ENCODE results near the gene MSLN.
"Not testable (repeated sequence)": the region's sequence is repeated elsewhere in the genome, so short reads cannot be mapped to it uniquely, and the experiment has no call there.

DNA sequence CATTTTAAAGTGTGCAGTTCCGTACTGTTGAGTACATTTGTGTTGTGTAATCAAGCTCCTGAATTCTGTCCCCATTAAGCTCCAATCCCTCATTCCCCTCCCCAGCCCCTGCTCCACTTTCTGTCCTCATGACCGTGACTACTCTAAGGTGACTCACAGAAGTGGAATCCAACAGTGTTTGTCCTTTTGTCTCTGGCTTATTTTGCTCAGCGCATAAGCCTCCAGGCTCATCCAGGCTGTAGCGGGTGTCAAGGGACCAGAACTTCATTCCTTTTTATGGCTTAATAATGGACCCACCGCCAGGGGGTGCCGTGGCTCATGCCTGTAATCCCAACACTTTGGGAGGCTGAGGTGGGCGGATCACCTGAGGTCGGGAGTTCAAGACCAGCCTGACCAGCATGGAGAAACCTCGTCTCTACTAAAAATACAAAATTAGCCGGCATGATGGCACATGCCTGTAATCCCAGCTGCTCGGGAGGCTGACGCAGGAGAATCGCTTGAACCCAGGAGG lies 47.7 kb upstream of the MSLN start:
- TF ChIP-seq, protein P1, sequence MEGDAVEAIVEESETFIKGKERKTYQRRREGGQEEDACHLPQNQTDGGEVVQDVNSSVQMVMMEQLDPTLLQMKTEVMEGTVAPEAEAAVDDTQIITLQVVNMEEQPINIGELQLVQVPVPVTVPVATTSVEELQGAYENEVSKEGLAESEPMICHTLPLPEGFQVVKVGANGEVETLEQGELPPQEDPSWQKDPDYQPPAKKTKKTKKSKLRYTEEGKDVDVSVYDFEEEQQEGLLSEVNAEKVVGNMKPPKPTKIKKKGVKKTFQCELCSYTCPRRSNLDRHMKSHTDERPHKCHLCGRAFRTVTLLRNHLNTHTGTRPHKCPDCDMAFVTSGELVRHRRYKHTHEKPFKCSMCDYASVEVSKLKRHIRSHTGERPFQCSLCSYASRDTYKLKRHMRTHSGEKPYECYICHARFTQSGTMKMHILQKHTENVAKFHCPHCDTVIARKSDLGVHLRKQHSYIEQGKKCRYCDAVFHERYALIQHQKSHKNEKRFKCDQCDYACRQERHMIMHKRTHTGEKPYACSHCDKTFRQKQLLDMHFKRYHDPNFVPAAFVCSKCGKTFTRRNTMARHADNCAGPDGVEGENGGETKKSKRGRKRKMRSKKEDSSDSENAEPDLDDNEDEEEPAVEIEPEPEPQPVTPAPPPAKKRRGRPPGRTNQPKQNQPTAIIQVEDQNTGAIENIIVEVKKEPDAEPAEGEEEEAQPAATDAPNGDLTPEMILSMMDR (CRISPR knock-in tag; IDR thresholded peaks at IDR 0.05) = peak; percentile 81
- not testable (repeated sequence) for TF ChIP-seq MAZ (IDR thresholded peaks at IDR 0.05; ENCODE audit: borderline replicate concordance, low read depth, low read length); MAZ (CRISPR knock-in tag; IDR thresholded peaks at IDR 0.05; ENCODE audit: low read depth); DNMT3B (CRISPR knock-in tag; conservative IDR thresholded peaks at IDR 0.05); ZZZ3 (CRISPR knock-in tag; IDR thresholded peaks at IDR 0.05; ENCODE audit: borderline replicate concordance); NKX3-1 (CRISPR knock-in tag; IDR thresholded peaks at IDR 0.05); ZIK1 (CRISPR knock-in tag; IDR thresholded peaks at IDR 0.05; ENCODE audit: borderline replicate concordance, low read depth); TAF1 (CRISPR knock-in tag; IDR thresholded peaks at IDR 0.05)
- TF ChIP-seq, protein P2, sequence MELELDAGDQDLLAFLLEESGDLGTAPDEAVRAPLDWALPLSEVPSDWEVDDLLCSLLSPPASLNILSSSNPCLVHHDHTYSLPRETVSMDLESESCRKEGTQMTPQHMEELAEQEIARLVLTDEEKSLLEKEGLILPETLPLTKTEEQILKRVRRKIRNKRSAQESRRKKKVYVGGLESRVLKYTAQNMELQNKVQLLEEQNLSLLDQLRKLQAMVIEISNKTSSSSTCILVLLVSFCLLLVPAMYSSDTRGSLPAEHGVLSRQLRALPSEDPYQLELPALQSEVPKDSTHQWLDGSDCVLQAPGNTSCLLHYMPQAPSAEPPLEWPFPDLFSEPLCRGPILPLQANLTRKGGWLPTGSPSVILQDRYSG (CRISPR knock-in tag; IDR thresholded peaks at IDR 0.05) = not testable (repeated sequence)
- TF ChIP-seq, protein P3, sequence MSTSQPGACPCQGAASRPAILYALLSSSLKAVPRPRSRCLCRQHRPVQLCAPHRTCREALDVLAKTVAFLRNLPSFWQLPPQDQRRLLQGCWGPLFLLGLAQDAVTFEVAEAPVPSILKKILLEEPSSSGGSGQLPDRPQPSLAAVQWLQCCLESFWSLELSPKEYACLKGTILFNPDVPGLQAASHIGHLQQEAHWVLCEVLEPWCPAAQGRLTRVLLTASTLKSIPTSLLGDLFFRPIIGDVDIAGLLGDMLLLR (CRISPR knock-in tag; IDR thresholded peaks at IDR 0.05) = not testable (repeated sequence)
- TF ChIP-seq, protein P4, sequence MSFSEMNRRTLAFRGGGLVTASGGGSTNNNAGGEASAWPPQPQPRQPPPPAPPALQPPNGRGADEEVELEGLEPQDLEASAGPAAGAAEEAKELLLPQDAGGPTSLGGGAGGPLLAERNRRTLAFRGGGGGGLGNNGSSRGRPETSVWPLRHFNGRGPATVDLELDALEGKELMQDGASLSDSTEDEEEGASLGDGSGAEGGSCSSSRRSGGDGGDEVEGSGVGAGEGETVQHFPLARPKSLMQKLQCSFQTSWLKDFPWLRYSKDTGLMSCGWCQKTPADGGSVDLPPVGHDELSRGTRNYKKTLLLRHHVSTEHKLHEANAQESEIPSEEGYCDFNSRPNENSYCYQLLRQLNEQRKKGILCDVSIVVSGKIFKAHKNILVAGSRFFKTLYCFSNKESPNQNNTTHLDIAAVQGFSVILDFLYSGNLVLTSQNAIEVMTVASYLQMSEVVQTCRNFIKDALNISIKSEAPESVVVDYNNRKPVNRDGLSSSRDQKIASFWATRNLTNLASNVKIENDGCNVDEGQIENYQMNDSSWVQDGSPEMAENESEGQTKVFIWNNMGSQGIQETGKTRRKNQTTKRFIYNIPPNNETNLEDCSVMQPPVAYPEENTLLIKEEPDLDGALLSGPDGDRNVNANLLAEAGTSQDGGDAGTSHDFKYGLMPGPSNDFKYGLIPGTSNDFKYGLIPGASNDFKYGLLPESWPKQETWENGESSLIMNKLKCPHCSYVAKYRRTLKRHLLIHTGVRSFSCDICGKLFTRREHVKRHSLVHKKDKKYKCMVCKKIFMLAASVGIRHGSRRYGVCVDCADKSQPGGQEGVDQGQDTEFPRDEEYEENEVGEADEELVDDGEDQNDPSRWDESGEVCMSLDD (CRISPR knock-in tag; IDR thresholded peaks at IDR 0.05; ENCODE audit: borderline replicate concordance) = not testable (repeated sequence)
- peak; percentile 73; the same call in 1 of the 2 replicates for TF ChIP-seq KDM1A (CRISPR knock-in tag; IDR thresholded peaks at IDR 0.05)
- 0 out of 4 replicates have a peak, but pooled peaks of 1 of the 2 experiments have one; percentile 21 for TF ChIP-seq EP300 (IDR thresholded peaks at IDR 0.05; ENCODE audit: low read depth in 2 of 2, low read length in 2 of 2)
- peak; percentile 31; the same call in 1 of the 2 replicates for TF ChIP-seq EP300 (CRISPR knock-in tag; IDR thresholded peaks at IDR 0.05; ENCODE audit: borderline replicate concordance)
- TF ChIP-seq, protein P5, sequence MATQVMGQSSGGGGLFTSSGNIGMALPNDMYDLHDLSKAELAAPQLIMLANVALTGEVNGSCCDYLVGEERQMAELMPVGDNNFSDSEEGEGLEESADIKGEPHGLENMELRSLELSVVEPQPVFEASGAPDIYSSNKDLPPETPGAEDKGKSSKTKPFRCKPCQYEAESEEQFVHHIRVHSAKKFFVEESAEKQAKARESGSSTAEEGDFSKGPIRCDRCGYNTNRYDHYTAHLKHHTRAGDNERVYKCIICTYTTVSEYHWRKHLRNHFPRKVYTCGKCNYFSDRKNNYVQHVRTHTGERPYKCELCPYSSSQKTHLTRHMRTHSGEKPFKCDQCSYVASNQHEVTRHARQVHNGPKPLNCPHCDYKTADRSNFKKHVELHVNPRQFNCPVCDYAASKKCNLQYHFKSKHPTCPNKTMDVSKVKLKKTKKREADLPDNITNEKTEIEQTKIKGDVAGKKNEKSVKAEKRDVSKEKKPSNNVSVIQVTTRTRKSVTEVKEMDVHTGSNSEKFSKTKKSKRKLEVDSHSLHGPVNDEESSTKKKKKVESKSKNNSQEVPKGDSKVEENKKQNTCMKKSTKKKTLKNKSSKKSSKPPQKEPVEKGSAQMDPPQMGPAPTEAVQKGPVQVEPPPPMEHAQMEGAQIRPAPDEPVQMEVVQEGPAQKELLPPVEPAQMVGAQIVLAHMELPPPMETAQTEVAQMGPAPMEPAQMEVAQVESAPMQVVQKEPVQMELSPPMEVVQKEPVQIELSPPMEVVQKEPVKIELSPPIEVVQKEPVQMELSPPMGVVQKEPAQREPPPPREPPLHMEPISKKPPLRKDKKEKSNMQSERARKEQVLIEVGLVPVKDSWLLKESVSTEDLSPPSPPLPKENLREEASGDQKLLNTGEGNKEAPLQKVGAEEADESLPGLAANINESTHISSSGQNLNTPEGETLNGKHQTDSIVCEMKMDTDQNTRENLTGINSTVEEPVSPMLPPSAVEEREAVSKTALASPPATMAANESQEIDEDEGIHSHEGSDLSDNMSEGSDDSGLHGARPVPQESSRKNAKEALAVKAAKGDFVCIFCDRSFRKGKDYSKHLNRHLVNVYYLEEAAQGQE (IDR thresholded peaks at IDR 0.05; ENCODE audit: borderline replicate concordance in 1 of 2, low read depth in 1 of 2, low read length in 2 of 2) = not testable (repeated sequence)

Data from HepG2 (cell line).